GM10847 (cell line): Measurements from ENCODE around the gene PKN2.

Experiments
- POLR2A ChIP-seq: IDR thresholded peaks from 2 replicates; pipeline ENCODE4 v1.6.1; 2011; ENCODE audit not compliant: insufficient read length; ENCODE audit errors: extremely low read depth

PKN2 gene

GRCh38 chr1:88683541-88684481 is at the start of gene PKN2:
Gene PKN2 (plus strand): TSS chr1:88684273. CDS start chr1:88684581, 308 bp downstream.
- peak; percentile 93 for TF ChIP-seq POLR2A

DNA sequence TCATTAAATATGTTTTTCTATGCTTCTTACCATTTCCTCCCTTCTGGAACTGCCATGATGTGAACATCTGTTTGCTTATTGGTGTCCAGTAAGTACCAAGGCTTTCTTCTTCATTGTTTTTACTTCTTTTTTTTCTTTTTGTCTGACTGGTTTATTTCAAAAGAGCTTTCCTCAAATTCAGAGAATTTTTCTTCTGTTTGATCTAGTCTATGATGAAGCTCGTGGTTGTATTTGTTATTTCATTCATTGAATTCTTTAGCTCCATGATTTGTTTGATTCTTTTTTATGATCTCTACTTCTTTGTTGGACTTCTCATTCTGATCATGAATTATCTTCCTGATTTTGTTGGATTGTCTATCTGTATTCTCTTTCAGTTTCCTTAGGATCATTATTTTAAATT is 49.5 kb upstream of the PKN2 start:
- TF ChIP-seq POLR2A, result no peak

DNA sequence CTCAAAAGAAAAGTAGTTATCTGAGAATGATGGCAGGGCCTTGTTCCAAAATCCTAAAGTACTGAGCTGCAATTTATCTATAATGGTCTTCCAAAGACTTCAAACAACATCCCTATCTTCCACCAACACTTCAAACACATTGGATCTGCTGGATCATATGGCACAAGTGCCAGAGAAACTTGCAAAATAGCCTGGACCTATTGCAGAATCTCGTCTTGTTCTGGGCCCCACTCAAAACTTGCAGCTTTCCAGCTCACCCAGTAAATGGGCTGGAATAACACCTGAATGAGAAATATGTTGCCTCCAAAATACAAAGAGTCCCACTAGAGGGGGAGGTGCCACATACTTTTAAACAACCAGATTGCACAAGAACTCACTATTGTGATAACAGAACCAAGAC is 44.0 kb upstream of the PKN2 start:
- no peak for TF ChIP-seq POLR2A

DNA sequence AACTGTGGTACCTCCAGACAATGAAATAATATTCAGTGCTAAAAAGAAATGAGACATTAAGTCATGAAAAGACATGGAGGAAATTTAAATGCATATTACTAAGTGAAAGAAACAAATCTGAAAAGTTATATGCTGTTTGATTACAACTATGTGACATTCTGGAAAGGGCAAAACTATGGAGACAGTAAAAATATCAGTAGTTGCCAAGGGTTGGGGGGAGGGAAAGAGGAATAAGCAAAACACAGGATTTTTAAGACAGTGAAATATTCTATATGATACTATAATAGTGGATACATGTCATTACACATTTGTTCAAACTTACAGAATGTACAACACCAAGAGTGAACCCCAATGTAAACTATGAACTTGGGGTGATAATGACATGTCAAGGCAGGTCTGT is 38.2 kb upstream of the PKN2 start:
- no peak for TF ChIP-seq POLR2A

GRCh38 chr1:88646476-88647248 is 37.4 kb upstream of the PKN2 start:
- no peak for TF ChIP-seq POLR2A

GRCh38 chr1:88647249-88647645 is 36.8 kb upstream of the PKN2 start:
- no peak for TF ChIP-seq POLR2A

DNA sequence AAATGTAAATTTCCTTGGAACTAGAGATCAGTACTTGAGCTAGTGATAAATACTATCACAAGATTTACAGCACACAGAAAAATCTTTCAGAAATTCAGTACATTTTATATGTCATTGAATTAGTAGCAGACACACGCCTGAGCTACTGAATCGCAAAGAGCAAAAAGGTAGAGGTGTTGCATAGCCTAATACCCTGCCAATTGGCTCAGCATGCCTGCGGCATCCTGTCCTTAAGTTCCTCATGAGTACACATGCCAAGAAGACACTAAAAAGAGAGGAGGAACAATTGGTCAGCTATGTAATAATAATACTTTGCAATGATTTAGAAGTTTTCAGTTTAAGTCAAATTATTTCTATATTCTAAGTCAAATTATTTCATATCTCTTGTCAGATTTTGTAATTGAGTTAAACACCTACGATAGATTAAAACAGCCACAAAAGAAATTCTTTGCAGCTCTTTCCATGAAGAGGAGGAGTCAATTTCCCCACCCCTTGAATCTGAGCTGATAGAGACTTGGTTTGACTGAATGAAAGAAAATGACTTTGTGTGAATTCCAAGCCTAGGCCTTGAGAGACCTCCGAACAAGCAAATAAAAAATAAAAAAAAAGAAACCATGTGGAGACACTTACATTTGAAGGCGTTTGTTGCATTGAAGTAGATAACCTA is 36.2 kb upstream of the PKN2 start:
- TF ChIP-seq POLR2A, result no peak

- no peak for TF ChIP-seq POLR2A
These were observed 35.4 kb upstream of the PKN2 start for GRCh38 chr1:88648706-88649105.

GRCh38 chr1:88649932-88650331 is 34.1 kb upstream of the PKN2 start:
- TF ChIP-seq POLR2A, result no peak

DNA sequence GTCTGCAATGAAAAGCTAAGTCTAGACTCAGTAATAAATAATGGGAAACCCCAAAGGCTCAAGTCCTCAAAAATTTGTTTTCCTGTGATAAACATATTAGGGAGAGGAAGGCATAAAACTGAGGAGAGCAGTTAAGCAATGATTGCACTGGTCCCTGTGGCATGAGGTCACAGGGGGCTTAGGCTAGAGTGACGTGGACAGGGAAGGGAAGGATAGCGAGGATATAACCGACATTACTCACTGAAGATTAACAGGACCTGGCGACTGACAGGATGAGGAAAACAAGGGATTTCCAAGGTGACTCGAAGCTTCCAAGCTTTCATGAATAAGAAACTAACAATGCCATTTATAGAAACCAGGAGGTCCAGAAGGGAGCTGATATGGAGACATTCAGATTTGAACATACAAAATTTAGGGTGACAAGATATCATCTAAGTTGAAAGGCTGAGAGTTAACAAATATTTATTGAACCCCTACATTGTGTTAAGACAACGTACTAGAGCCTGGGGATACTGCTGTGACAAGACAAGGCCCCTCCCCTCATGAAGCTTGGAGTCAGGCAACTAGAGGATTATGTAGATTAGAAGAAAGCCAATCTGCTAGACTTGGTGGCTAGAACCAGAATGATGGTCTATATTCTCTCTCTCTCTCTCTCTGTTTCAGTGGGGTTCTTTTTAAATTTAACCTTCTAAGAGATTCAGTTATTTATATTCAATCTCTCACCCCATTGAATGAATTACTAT is 33.2 kb upstream of the PKN2 start:
- TF ChIP-seq POLR2A, result no peak

- no peak for TF ChIP-seq POLR2A
These were observed 28.9 kb upstream of the PKN2 start for GRCh38 chr1:88655140-88655539.

DNA sequence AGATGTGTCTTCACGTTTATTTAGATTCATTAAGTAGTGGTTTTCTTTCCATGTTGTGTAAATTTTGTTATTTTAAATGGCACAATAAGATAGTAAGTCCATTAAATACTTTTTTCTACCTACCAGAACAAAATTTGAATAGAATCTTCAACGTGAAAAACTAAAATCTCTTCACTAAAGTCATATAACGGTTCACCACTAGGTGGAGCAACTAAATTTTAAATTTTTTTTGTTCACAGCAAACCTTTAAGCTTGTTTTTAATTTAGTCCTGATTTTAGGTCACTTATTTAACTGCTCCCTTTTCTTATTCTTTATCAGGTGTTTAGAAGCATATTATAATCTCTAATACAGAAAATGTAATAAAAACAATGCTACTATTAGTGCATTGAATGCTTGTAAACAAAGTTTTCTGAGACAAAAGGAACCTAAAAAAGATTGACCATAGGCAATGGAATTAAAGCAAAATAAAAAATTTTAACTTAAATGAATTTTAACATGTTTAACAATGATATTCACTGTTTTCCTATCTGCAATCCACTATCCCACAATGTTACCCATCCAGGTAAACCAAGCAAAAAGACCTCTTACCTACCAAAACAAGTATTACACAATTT is 28.3 kb upstream of the PKN2 start:
- TF ChIP-seq POLR2A, result no peak

- TF ChIP-seq POLR2A, result no peak
These were observed 25.7 kb upstream of the PKN2 start for GRCh38 chr1:88658419-88658818.

DNA sequence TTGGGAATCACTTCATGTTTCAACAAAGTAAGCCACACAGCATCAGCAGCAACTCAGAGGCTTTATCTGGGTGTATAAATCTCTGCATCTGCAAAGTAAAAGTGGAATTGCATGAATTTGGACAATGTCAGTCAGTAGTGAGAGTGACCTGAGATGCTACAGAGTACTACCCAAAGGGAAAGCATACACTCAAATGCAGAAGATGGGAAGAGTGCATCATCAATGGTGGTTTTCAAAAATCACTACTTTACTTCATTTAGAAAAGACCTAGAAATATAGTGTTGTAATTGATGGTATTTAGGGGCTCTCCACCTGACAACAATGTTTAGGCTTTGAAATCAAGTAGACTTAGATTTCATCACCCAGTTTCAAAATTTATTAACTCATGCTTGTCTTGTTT is 24.5 kb upstream of the PKN2 start:
- TF ChIP-seq POLR2A, result no peak
